Caco-2 (cell line): ENCODE measurements around the gene FASTK. TPM values are rescaled to one million over a fixed set of nuclear protein-coding genes. Genes with fewer than 3 reads are reported as not detected.

Experiments
- BruUV-seq: library from RNA; stranded (reverse); fragments of 400-500 nt; replicated peaks from 2 replicates; lab custom pipeline; 2021; lab: Mats Ljungman, UMichigan
- CTCF ChIA-PET: fragments of 300-600 bp; sonication (Branson Sonifier 250); formaldehyde crosslinking; loops from one replicate; lab custom pipeline; 2022; ENCODE audit warnings: antibody characterized with exemption; lab: Charles Lee
- POLR2A ChIA-PET: fragments of 300-600 bp; sonication (Branson Sonifier 250); formaldehyde crosslinking; loops from one replicate; lab custom pipeline; 2022; ENCODE audit warnings: antibody characterized with exemption; lab: Charles Lee
- DNase-seq, 2 experiments: peaks; one replicate each; pipeline versions ENCODE4 v3.0.0 to v3.0.0-alpha.2; 2020 to 2022
- H3K27me3 ChIP-seq: replicated peaks from 2 replicates; pipeline ENCODE4 v1.6.0; 2011; ENCODE audit warnings: low read length; ENCODE audit not compliant: control insufficient read depth, insufficient read depth
- H3K36me3 ChIP-seq: 2 replicates; pipeline ENCODE4 v1.5.1; 2011; ENCODE audit warnings: low read length; ENCODE audit not compliant: control insufficient read depth, insufficient read depth
- H3K4me1 ChIP-seq: fragments of 250-450 bp; sonication (Bioruptor Pico); 2 replicates; pipeline ENCODE4 v1.5.1; 2020; ENCODE audit warnings: mild to moderate bottlenecking
- H3K4me3 ChIP-seq: 2 replicates; pipeline ENCODE4 v1.5.1; 2011; ENCODE audit warnings: low read depth, mild to moderate bottlenecking, control low read depth, low read length
- H3K9me3 ChIP-seq: fragments of 250-450 bp; sonication (Bioruptor Pico); 2 replicates; pipeline ENCODE4 v1.5.1; 2020; ENCODE audit warnings: mild to moderate bottlenecking, moderate library complexity
- H3K27ac Mint-ChIP-seq: one replicate; pipeline ENCODE4 v1.8.0; 2022; ENCODE audit warnings: mixed read lengths; ENCODE audit not compliant: unreplicated experiment
- H3K27me3 Mint-ChIP-seq: one replicate; pipeline ENCODE4 v1.8.0; 2022; ENCODE audit warnings: mixed read lengths; ENCODE audit not compliant: insufficient read depth, unreplicated experiment
- H3K36me3 Mint-ChIP-seq: one replicate; pipeline ENCODE4 v1.8.0; 2022; ENCODE audit warnings: mild to moderate bottlenecking, mixed read lengths; ENCODE audit not compliant: insufficient read depth, unreplicated experiment
- H3K4me1 Mint-ChIP-seq: one replicate; pipeline ENCODE4 v1.8.0; 2022; ENCODE audit warnings: low read depth, mixed read lengths; ENCODE audit not compliant: unreplicated experiment
- H3K4me3 Mint-ChIP-seq: one replicate; pipeline ENCODE4 v1.8.0; 2022; ENCODE audit warnings: mild to moderate bottlenecking, moderate library complexity, mixed read lengths; ENCODE audit not compliant: unreplicated experiment
- H3K9me3 Mint-ChIP-seq: one replicate; pipeline ENCODE4 v1.8.0; 2022; ENCODE audit warnings: mixed read lengths; ENCODE audit not compliant: unreplicated experiment
- CTCF ChIP-seq, 2 experiments: fragments of 200-600 bp in 1 of 2; IDR thresholded peaks; 1 replicate in 1 of 2; 2 replicates in 1 of 2; pipeline versions ENCODE4 v1.5.1 to v1.8.0; 2011 to 2022; ENCODE audit warnings: antibody characterized with exemption in 1 of 2, control low read depth in 1 of 2, inconsistent platforms in 1 of 2, low read depth in 1 of 2, low read length in 1 of 2, mild to moderate bottlenecking in 1 of 2, moderate library complexity in 1 of 2; ENCODE audit not compliant: insufficient read depth in 1 of 2, severe bottlenecking in 1 of 2, unreplicated experiment in 1 of 2
- intact Hi-C: fragments of 100-400 bp; cut with micrococcal nuclease; formaldehyde crosslinking; loops from one replicate; pipeline ENCODE4 v1.10.0; 2022; ENCODE audit not compliant: unreplicated experiment
- total RNA-seq: library from RNA; stranded (reverse); gene quantifications from 2 replicates; pipeline ENCODE4 v1.2.3, GENCODE V29; 2022

The FASTK gene
- total RNA-seq, 1 experiment from 2014 or later: 114 TPM

GRCh38 chr7:151053096-151053495 is 27.5 kb downstream of the FASTK start:
- intact Hi-C loops: no loop called here
- no peak for DNase-seq
- POLR2A ChIA-PET: no interaction called here
- Mint-ChIP-seq H3K36me3 (no peaks in the 10 kb centered on the region), H3K9me3 (no peaks in the 10 kb centered on the region), H3K4me1 (peaks cover 11% of the 10 kb centered on the region), H3K27ac (no peak overlapping the region), H3K27me3 (peaks cover 4% of the 10 kb centered on the region), H3K4me3 (no peak overlapping the region)
- no peak overlapping the region for H3K4me3 ChIP-seq
- H3K27me3 ChIP-seq: no peaks in the 10 kb centered on the region
- no peak for TF ChIP-seq CTCF (IDR thresholded peaks at IDR 0.05; ENCODE audit: insufficient read depth in 1 of 2, low read depth in 1 of 2, low read length in 1 of 2, severe bottlenecking in 1 of 2, unreplicated experiment in 1 of 2)
- CTCF ChIA-PET: no interaction called here
- no peaks in the 10 kb centered on the region for H3K9me3 ChIP-seq
- H3K36me3 ChIP-seq: no peaks in the 10 kb centered on the region; the same call in 1 of the 2 replicates
- 0 out of 2 replicates have a peak, but pooled peaks cover 8% of the 10 kb centered on the region for H3K4me1 ChIP-seq
- no TSS peak for BruUV-seq

GRCh38 chr7:151051108-151051507 is 29.5 kb downstream of the FASTK start:
- Mint-ChIP-seq H3K4me1 (no peaks in the 10 kb centered on the region), H3K27ac (no peak overlapping the region), H3K9me3 (no peaks in the 10 kb centered on the region), H3K4me3 (no peak overlapping the region), H3K27me3 (peaks cover 4% of the 10 kb centered on the region), H3K36me3 (no peaks in the 10 kb centered on the region)
- intact Hi-C loops: no loop called here
- H3K27me3 ChIP-seq: no peaks in the 10 kb centered on the region
- H3K4me3 ChIP-seq: no peak overlapping the region
- H3K4me1 ChIP-seq: no peaks in the 10 kb centered on the region
- TF ChIP-seq CTCF (IDR thresholded peaks at IDR 0.05; ENCODE audit: insufficient read depth in 1 of 2, low read depth in 1 of 2, low read length in 1 of 2, severe bottlenecking in 1 of 2, unreplicated experiment in 1 of 2): no peak
- peak in 1 of 2 experiments; percentile 59 for DNase-seq
- ChIA-PET POLR2A (interaction anchor here (0.6 kb wide), 1 partner anchor 469 kb away, joined by 3 read pairs; no protein-coding TSS in a partner anchor), CTCF (no interaction called here)
- no peaks in the 10 kb centered on the region for H3K9me3 ChIP-seq
- BruUV-seq: no TSS peak
- H3K36me3 ChIP-seq: no peaks in the 10 kb centered on the region; the same call in 1 of the 2 replicates

GRCh38 chr7:151048911-151049463 is 31.6 kb downstream of the FASTK start:
- Mint-ChIP-seq H3K9me3 (no peaks in the 10 kb centered on the region), H3K27ac (no peak overlapping the region), H3K36me3 (no peaks in the 10 kb centered on the region), H3K27me3 (peaks cover 4% of the 10 kb centered on the region), H3K4me1 (no peaks in the 10 kb centered on the region), H3K4me3 (no peak overlapping the region)
- Histone ChIP-seq H3K27me3 (no peaks in the 10 kb centered on the region), H3K9me3 (no peaks in the 10 kb centered on the region), H3K4me1 (no peaks in the 10 kb centered on the region), H3K36me3 (no peaks in the 10 kb centered on the region), H3K4me3 (no peak overlapping the region)
- no TSS peak for BruUV-seq
- TF ChIP-seq CTCF (IDR thresholded peaks at IDR 0.05; ENCODE audit: insufficient read depth in 1 of 2, low read depth in 1 of 2, low read length in 1 of 2, severe bottlenecking in 1 of 2, unreplicated experiment in 1 of 2): no peak
- DNase-seq: no peak
- ChIA-PET CTCF (no interaction called here), POLR2A (interaction anchor here (0.6 kb wide), 1 partner anchor 1835 kb away, joined by 4 read pairs; no protein-coding TSS in a partner anchor)
- intact Hi-C loops: no loop called here
